Measurements from ENCODE around the gene NPTX2. TPM values are rescaled to one million over a fixed set of nuclear protein-coding genes. Genes with fewer than 3 reads are reported as not detected.

NPTX2 gene
- total RNA-seq, 1 experiment from 2014 or later = not detected

DNA sequence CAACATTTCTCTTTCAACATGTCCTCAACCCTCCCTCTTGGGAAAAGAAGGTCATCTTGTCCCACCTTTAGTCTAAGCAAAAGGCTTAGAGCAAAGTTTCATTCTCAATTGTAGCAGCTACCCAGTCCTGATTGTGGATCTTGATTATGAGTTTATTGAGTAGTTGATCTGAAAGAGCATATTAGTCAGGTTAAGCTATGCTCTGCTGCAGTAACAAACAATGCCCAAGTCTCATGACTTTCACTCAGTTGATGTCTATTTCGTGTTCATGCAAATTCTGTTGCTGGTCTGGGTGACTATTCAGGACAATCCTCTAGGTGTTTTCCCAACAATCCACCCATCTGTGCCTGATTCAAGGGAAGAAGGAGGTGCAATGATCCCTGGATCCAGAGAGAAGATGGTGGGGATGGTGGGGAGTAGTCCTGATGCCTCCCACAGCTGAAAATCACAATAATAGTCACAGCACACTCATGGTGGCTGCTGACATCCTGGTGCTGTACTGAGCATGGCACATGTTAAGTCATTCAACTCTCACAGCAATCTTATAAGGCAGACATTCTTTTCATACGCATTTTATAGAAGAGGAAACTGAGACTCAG, 54.7 kb downstream of the NPTX2 start:
- ATAC-seq (no peak), DNase-seq (ENCODE audit: low read depth, low spot score) (no peak)
- Histone ChIP-seq H2AFZ (ENCODE audit: low read depth, low read length, poor library complexity, severe bottlenecking) (no peak overlapping the region), H4K20me1 (ENCODE audit: insufficient read depth) (no peaks in the 10 kb centered on the region), H3K27ac (ENCODE audit: low read depth, low read length) (no peak overlapping the region), H3K79me2 (ENCODE audit: insufficient read depth, low read length) (no peaks in the 10 kb centered on the region), H3K9me2 (ENCODE audit: insufficient read depth) (no peaks in the 10 kb centered on the region), H3K9ac (ENCODE audit: low read length) (no peak overlapping the region), H3K4me1 (ENCODE audit: control insufficient read depth in 1 of 2, insufficient read depth in 2 of 2, low read length in 2 of 2) (no peaks in the 10 kb centered on the region), H3K36me3 (ENCODE audit: control insufficient read depth in 1 of 2, insufficient read depth in 2 of 2, low read length in 2 of 2) (no peaks in the 10 kb centered on the region), H3K4me2 (ENCODE audit: low read length) (no peak overlapping the region), H3K9me3 (ENCODE audit: control insufficient read depth in 1 of 2, insufficient read depth in 1 of 2, low read depth in 1 of 2, low read length in 2 of 2) (peaks cover 0 to 10% of the 10 kb centered on the region in 2 experiments; a peak in 1 of 4 replicates), H3K4me3 (replicated peaks in 1 of 2; ENCODE audit: low read depth in 1 of 2, low read length in 2 of 2) (no peak overlapping the region), H3K27me3 (ENCODE audit: insufficient read depth, low read length) (no peaks in the 10 kb centered on the region)
- intact Hi-C loops (cut with micrococcal nuclease) = no loop called here
- BruUV-seq (replicated peaks) = no TSS peak
- ChIA-PET POLR2A (no interaction called here), RAD21 (ENCODE audit: low non-redundant PET in 1 of 2, low total read pairs in 2 of 2, uncharacterized antibody in 2 of 2, unreplicated experiment in 2 of 2) (no interaction called here), CTCF (no interaction called here)
- no peak for TF ChIP-seq POLR2A (IDR thresholded peaks at IDR 0.05; ENCODE audit: borderline replicate concordance, extremely low read depth, insufficient read depth, insufficient read length)
- TF ChIP-seq, protein P1, sequence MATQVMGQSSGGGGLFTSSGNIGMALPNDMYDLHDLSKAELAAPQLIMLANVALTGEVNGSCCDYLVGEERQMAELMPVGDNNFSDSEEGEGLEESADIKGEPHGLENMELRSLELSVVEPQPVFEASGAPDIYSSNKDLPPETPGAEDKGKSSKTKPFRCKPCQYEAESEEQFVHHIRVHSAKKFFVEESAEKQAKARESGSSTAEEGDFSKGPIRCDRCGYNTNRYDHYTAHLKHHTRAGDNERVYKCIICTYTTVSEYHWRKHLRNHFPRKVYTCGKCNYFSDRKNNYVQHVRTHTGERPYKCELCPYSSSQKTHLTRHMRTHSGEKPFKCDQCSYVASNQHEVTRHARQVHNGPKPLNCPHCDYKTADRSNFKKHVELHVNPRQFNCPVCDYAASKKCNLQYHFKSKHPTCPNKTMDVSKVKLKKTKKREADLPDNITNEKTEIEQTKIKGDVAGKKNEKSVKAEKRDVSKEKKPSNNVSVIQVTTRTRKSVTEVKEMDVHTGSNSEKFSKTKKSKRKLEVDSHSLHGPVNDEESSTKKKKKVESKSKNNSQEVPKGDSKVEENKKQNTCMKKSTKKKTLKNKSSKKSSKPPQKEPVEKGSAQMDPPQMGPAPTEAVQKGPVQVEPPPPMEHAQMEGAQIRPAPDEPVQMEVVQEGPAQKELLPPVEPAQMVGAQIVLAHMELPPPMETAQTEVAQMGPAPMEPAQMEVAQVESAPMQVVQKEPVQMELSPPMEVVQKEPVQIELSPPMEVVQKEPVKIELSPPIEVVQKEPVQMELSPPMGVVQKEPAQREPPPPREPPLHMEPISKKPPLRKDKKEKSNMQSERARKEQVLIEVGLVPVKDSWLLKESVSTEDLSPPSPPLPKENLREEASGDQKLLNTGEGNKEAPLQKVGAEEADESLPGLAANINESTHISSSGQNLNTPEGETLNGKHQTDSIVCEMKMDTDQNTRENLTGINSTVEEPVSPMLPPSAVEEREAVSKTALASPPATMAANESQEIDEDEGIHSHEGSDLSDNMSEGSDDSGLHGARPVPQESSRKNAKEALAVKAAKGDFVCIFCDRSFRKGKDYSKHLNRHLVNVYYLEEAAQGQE (IDR thresholded peaks at IDR 0.05; ENCODE audit: low read depth) = no peak
- TF ChIP-seq, protein P2, sequence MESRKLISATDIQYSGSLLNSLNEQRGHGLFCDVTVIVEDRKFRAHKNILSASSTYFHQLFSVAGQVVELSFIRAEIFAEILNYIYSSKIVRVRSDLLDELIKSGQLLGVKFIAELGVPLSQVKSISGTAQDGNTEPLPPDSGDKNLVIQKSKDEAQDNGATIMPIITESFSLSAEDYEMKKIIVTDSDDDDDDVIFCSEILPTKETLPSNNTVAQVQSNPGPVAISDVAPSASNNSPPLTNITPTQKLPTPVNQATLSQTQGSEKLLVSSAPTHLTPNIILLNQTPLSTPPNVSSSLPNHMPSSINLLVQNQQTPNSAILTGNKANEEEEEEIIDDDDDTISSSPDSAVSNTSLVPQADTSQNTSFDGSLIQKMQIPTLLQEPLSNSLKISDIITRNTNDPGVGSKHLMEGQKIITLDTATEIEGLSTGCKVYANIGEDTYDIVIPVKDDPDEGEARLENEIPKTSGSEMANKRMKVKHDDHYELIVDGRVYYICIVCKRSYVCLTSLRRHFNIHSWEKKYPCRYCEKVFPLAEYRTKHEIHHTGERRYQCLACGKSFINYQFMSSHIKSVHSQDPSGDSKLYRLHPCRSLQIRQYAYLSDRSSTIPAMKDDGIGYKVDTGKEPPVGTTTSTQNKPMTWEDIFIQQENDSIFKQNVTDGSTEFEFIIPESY (IDR thresholded peaks at IDR 0.05; ENCODE audit: extremely low read depth, insufficient replicate concordance, low read length) = no peak
- no peak for TF ChIP-seq EZH2 (IDR thresholded peaks at IDR 0.05)
- TF ChIP-seq, protein P3, sequence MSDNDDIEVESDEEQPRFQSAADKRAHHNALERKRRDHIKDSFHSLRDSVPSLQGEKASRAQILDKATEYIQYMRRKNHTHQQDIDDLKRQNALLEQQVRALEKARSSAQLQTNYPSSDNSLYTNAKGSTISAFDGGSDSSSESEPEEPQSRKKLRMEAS (IDR thresholded peaks at IDR 0.05) = no peak
- TF ChIP-seq, protein P4, sequence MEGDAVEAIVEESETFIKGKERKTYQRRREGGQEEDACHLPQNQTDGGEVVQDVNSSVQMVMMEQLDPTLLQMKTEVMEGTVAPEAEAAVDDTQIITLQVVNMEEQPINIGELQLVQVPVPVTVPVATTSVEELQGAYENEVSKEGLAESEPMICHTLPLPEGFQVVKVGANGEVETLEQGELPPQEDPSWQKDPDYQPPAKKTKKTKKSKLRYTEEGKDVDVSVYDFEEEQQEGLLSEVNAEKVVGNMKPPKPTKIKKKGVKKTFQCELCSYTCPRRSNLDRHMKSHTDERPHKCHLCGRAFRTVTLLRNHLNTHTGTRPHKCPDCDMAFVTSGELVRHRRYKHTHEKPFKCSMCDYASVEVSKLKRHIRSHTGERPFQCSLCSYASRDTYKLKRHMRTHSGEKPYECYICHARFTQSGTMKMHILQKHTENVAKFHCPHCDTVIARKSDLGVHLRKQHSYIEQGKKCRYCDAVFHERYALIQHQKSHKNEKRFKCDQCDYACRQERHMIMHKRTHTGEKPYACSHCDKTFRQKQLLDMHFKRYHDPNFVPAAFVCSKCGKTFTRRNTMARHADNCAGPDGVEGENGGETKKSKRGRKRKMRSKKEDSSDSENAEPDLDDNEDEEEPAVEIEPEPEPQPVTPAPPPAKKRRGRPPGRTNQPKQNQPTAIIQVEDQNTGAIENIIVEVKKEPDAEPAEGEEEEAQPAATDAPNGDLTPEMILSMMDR (IDR thresholded peaks at IDR 0.05 in 2 of 3, conservative IDR thresholded peaks at IDR 0.05 in 1 of 3; ENCODE audit: borderline replicate concordance in 1 of 3, insufficient read depth in 1 of 3, low read depth in 2 of 3, low read length in 2 of 3) = no peak
- TF ChIP-seq CBX3 (IDR thresholded peaks at IDR 0.05; ENCODE audit: low read depth) = peak; percentile 47; the same call in 1 of the 2 replicates
- no peak for TF ChIP-seq EGR1 (IDR thresholded peaks at IDR 0.05; ENCODE audit: low read depth)

Data from HCT116 (cell line).